BJ (cell line): ENCODE results near the gene TSPAN31. TPM values are rescaled to one million over a fixed set of nuclear protein-coding genes. Genes with fewer than 3 reads are reported as not detected.
A peak's percentile ranks its signal among the peaks of the same experiment; 100 is the strongest.

Source experiments
- CTCF ChIA-PET: fragments of 350-600 bp; formaldehyde crosslinking; extraction: SDS; loops from one replicate; lab custom pipeline; 2021; ENCODE audit warnings: antibody characterized with exemption, inconsistent platforms; lab: Yijun Ruan, JAX
- POLR2A ChIA-PET: fragments of 300-600 bp; sonication (Branson Sonifier 250); formaldehyde crosslinking; extraction: SDS; loops from one replicate; lab custom pipeline; 2021; ENCODE audit warnings: antibody characterized with exemption; lab: Charles Lee
- DNase-seq: peaks from one replicate; pipeline ENCODE4 v3.0.0-alpha.2; 2011; ENCODE audit warnings: low read depth
- H3K27me3 ChIP-seq: 2 replicates; pipeline ENCODE4 v1.6.0; 2011; ENCODE audit warnings: low read length; ENCODE audit not compliant: control insufficient read depth, insufficient read depth
- H3K36me3 ChIP-seq: 2 replicates; pipeline ENCODE4 v1.5.1; 2011; ENCODE audit warnings: low read length; ENCODE audit not compliant: control insufficient read depth, insufficient read depth
- H3K4me3 ChIP-seq: 2 replicates; pipeline ENCODE4 v1.5.1; 2011; ENCODE audit warnings: low read depth, mild to moderate bottlenecking, control low read depth, low read length
- polyA plus RNA-seq: library from polyadenylated mRNA; depleted of rRNA; stranded (reverse); fragments of >200 nt; gene quantifications from 2 replicates; pipeline ENCODE4 v1.2.3, GENCODE V29; 2011
- TF ChIP-seq, protein P1 (sequence below): IDR thresholded peaks from 2 replicates; pipeline ENCODE4 v1.5.1; 2011; ENCODE audit warnings: low read depth, mild to moderate bottlenecking, control low read depth, inconsistent platforms, low read length, moderate library complexity; ENCODE audit not compliant: insufficient read depth

The TSPAN31 gene
- polyA plus RNA-seq, 1 experiment: 25.7 TPM

- Histone ChIP-seq H3K36me3 (peaks cover 9% of the 10 kb centered on the region), H3K4me3 (no peak overlapping the region), H3K27me3 (no peaks in the 10 kb centered on the region)
- TF ChIP-seq, protein P1, sequence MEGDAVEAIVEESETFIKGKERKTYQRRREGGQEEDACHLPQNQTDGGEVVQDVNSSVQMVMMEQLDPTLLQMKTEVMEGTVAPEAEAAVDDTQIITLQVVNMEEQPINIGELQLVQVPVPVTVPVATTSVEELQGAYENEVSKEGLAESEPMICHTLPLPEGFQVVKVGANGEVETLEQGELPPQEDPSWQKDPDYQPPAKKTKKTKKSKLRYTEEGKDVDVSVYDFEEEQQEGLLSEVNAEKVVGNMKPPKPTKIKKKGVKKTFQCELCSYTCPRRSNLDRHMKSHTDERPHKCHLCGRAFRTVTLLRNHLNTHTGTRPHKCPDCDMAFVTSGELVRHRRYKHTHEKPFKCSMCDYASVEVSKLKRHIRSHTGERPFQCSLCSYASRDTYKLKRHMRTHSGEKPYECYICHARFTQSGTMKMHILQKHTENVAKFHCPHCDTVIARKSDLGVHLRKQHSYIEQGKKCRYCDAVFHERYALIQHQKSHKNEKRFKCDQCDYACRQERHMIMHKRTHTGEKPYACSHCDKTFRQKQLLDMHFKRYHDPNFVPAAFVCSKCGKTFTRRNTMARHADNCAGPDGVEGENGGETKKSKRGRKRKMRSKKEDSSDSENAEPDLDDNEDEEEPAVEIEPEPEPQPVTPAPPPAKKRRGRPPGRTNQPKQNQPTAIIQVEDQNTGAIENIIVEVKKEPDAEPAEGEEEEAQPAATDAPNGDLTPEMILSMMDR: no peak
- no peak for DNase-seq
- ChIA-PET POLR2A (interaction anchor here (0.6 kb wide), 1 partner anchor 51 kb away, joined by 3 read pairs; no protein-coding TSS in a partner anchor), CTCF (interaction anchor here (0.5 to 1.1 kb wide), 5 partner anchors 10 to 457 kb away, joined by 3 to 5 read pairs (median 4); partner anchors contain the start of genes EEF1AKMT3 and METTL1)
Observed at GRCh38 chr12:57781801-57782200, 37.0 kb downstream of the TSPAN31 start.

- CTCF ChIA-PET: interaction anchor here (0.5 to 1.6 kb wide), 14 partner anchors 10 to 457 kb away, joined by 3 to 12 read pairs (median 3); partner anchors contain the start of genes AVIL, EEF1AKMT3 and METTL1
- DNase-seq: no peak
- POLR2A ChIA-PET: no interaction called here
- no peaks in the 10 kb centered on the region for H3K27me3 ChIP-seq
- TF ChIP-seq, protein P1: no peak
- H3K36me3 ChIP-seq: peaks cover 11% of the 10 kb centered on the region
- H3K4me3 ChIP-seq: no peak overlapping the region
Observed at GRCh38 chr12:57782243-57782607, 37.4 kb downstream of the TSPAN31 start.

- peaks cover 13% of the 10 kb centered on the region for H3K36me3 ChIP-seq
- POLR2A ChIA-PET: interaction anchor here (1.0 kb wide), 1 partner anchor 11 kb away, joined by 4 read pairs; no protein-coding TSS in a partner anchor
- DNase-seq: peak; percentile 36
- CTCF ChIA-PET: interaction anchor here (0.6 to 1.6 kb wide), 24 partner anchors 9 to 1132 kb away, joined by 3 to 12 read pairs (median 3); partner anchors contain the start of genes ATP23, AVIL, EEF1AKMT3 and METTL1
- TF ChIP-seq, protein P1: peak; percentile 92
- no peaks in the 10 kb centered on the region for H3K27me3 ChIP-seq
- peak within 1 kb of the TSS; percentile 76 for H3K4me3 ChIP-seq
Observed at GRCh38 chr12:57782608-57783465, 38.0 kb downstream of the TSPAN31 start, which contains the start of gene TSFM. Gene TSFM, plus strand, starts transcription at chr12:57782787. Its CDS starts 15 bp downstream, at chr12:57782802.

DNA sequence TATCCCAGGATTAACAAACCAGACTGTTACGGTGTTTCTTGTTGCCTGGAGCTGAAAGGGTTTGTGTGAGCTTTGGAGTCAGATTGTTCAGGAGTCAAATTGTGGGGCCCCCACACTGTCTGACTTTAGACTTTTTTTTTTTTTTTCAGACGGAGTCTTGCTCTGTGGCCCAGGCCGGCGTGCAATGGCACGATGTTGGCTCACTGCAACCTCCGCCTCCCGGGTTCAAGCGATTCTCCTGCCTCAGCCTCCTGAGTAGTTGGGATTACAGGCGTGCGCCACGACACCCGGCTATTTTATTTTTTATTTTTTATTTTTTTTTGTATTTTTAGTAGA is 38.6 kb downstream of the TSPAN31 start:
- ChIA-PET CTCF (interaction anchor here (0.7 to 1.6 kb wide), 16 partner anchors 8 to 129 kb away, joined by 3 to 12 read pairs (median 3); partner anchors contain the start of genes AVIL, EEF1AKMT3 and METTL1), POLR2A (interaction anchor here (1.0 kb wide), 1 partner anchor 10 kb away, joined by 4 read pairs; no protein-coding TSS in a partner anchor)
- no peaks in the 10 kb centered on the region for H3K27me3 ChIP-seq
- peak overlapping the region; percentile 76 for H3K4me3 ChIP-seq
- TF ChIP-seq, protein P1: no peak
- H3K36me3 ChIP-seq: peaks cover 13% of the 10 kb centered on the region
- DNase-seq: no peak

DNA sequence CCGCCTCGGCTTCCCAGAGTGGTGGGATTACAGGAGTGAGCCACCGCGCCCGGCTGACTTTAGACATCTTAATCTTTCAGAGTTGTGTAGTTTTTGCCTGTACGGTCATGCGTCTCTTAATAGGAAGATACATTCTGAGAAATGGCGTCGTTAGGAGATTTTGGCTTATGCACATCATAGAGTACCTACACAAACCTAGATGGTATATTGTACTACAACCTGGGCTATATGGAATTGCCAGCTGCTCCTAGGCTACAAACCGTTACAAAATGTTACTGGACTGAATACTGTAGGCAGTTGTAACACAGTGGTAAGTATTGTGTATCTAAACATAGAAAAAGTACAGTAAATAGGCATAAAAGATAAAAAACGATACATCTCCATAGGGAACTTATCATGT is 39.0 kb downstream of the TSPAN31 start:
- ChIA-PET POLR2A (no interaction called here), CTCF (interaction anchor here (0.7 to 1.6 kb wide), 3 partner anchors 61 to 128 kb away, joined by 3 to 5 read pairs (median 3); no protein-coding TSS in a partner anchor)
- Histone ChIP-seq H3K4me3 (no peak overlapping the region; the same call in 1 of the 2 replicates), H3K27me3 (no peaks in the 10 kb centered on the region), H3K36me3 (peaks cover 12% of the 10 kb centered on the region)
- no peak for DNase-seq
- TF ChIP-seq, protein P1: no peak
